Activated CD4-positive, alpha-beta T cell treated with anti-CD3 and anti-CD28 coated beads, Interleukin-2, amount 50 U/mL, for 48 hours (primary cell): ENCODE data around the gene FRYL.
"Not testable (repeated sequence)": the region's sequence is repeated elsewhere in the genome, so short reads cannot be mapped to it uniquely, and the experiment has no call there.

ENCODE experiments used
- DNase-seq, 2 experiments: peaks; one replicate each; pipeline ENCODE4 v3.0.0-alpha.2; 2020

FRYL gene

DNA sequence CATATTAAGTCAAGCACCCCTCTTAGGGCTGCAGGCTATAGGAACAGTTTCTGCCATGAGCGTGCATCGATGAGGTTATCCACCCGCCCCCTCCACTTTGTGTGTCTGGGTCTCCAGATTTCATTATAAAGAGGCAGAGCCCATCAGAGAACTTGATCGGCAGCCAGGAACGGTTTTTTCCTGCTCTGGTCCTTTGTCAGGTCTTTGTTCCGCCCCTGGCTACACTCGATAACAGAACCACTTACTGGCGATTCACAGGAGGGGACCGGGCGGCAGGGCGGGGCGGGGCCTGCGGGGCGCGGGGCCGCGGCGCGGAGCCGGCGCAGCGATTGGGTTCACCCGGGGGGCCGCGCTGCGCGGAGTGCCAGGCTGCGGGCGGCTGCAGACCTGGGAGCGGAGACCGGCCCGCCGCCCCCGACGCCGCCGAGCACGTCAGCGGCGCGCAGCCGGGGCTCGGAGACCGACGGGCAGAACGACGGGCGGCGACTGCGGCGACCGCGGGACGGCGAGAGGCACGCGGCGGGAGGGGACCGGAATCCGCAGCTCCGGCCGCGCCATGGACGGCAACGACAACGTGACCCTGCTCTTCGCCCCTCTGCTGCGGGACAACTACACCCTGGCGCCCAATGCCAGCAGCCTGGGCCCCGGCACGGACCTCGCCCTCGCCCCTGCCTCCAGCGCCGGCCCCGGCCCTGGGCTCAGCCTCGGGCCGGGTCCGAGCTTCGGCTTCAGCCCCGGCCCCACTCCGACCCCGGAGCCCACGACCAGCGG is 296.9 kb downstream of the FRYL start, which contains the start of gene SLC10A4:
Gene SLC10A4 (plus strand): TSS at position 338 of the 771 bp plus-strand sequence. CDS start 219 bp downstream, at position 557.
- DNase-seq = peak in 1 of 2 experiments; percentile 10

DNA sequence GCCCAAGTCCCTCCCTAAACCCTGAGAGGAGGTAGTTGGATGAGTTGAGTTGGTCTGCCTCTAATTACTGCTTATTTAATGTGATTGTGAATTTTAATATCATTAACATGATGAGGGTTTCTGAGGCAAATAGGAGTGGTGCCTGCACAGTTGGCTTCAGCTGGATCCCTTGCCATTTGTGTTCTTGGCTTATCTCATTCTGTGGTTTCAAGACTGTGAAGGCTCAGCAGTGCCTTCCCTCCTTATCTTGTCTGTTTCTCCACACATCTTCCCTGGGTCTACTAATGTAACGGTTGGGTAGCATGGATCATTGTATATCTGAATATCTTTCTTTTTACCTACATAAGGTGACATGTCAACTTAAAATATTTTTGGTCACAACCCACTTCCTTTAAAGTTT is 298.5 kb downstream of the FRYL start:
- DNase-seq = no peak

DNA sequence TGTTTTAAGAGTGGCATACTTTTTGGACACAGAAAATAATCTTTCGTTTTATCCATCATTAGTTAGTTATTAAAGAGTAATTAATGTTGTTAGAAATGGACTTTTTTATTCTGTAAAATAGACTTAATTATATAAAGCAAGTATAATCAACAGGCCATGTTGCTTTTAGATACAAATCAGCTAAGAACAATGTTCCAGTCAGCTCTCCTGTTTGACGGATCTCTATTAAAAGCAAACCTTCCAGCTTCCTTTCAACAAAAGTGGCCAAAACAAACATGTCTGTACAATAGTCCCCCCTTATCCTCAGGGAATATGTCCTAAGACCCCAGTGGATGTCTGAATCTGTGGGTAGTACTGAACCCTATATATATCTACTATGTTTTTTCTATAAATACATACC is 301.8 kb downstream of the FRYL start:
- no peak for DNase-seq

DNA sequence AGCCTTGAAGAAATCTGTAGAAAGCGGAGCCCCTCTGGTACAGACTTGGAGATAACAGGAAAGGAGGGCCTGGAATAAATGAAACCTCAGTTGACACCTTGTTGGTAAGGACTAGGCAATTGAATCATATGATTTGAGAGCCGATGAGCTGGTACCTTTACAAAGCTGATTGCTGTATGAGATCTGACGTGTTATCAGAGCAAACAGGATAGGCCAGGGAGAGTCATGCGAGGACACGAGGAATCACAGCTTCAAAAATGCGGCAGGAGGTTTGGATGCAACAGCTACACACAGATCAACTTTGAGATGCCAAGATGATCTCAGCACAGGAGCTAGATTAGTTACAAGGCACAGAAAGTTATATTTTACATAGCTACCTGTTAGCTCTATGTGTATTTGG is 304.3 kb downstream of the FRYL start:
- no peak for DNase-seq

DNA sequence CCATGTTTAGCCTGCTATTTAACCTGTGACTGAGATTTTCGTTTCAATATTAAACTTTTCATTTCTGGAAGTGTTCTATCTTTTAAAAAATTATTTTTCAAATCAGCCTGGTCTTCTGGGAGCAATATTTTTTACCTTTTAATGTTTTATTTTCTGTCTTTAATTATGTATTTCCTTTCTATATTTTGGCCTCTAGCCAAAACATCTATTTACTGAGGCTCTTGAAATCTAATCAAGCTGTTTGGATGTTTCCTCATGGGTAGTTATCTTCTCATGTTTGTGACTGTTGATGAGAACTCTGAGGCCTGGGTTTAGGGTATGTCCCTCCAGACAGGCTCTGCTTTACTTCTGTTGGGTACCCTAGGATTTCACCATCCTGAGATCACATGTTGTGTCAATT is 307.3 kb downstream of the FRYL start:
- DNase-seq = no peak

DNA sequence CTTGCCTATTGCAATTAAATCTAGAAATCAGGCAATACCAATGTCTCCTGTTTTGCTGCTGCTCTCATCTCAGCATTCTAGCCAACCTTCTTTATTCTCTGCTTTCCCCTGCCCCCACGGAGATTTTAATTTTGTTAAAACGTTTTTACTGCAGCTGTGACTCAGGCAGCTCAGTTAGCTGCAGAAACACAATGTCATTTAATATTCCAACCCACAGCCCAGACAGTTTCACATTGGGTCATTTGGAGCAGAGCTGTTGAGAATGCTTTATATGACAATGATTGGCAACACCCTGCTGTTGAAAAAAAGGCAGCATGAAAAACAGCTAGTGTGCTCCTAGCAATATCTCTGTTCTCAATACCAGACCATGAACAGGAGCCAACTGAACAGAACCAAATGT is 309.5 kb downstream of the FRYL start:
- DNase-seq = no peak

DNA sequence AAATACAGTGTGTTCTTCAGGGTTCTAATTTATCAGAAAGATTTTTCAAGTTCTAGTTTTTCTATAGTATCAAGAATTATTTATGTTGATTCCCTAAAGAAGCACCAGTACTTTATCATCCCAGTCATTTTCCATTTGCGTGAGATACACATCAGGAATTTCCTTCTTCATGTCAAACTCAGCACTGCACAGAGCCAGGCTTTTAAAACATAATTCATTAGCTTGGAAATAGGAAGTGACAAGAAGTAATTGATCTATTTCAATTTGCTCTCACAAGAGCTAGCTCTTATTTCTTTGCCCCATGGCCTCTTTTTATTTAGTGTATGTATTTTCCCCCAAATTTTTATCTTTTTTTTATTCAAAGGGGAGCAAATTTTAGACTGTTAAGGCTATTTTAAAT is 309.9 kb downstream of the FRYL start:
- no peak for DNase-seq

DNA sequence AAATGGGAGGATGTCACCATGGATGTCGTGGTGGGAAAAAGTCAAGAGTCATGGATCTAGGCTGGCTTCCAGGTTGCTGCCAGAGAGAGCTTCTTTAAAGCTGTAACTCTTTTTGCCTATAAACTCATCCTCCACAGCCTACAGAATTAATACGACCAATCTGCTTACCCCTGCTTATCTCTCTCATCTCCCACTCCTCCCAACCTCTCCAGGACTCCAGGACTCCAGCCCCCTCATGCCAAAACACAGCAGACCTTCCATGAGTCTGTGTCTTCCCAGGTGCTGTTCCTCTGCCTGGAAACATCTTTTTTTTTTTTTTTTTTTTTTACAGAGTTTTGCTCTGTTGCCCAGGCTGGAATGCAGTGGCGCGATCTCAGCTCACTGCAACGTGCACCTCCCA is 312.2 kb downstream of the FRYL start:
- no peak for DNase-seq

- no peak for DNase-seq
These were observed 312.6 kb downstream of the FRYL start for GRCh38 chr4:48467442-48467841.

DNA sequence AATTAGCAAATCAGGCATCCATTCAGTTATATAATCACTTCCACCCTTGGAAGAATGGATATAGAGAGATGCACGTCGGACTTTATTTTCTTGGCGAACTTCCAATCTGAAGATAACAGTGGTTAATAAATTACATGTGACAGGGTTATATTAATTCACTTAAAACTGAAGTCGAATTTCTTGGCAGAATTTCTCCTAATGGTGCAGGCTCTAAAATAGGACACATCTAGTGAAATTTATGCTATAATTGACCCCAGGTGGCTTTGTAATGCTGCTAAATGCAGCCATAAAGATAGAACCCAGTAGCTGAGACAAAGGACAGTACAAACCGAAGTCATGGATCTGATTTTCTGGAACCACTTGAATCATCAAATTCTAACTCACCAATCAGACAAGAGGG is 317.7 kb downstream of the FRYL start:
- DNase-seq = no peak

- DNase-seq = no peak
These were observed 319.1 kb downstream of the FRYL start for GRCh38 chr4:48461000-48461399.

GRCh38 chr4:48454591-48454990 is 325.5 kb downstream of the FRYL start:
- DNase-seq = no peak

GRCh38 chr4:48451656-48452055 is 328.4 kb downstream of the FRYL start:
- not testable (repeated sequence) for DNase-seq

DNA sequence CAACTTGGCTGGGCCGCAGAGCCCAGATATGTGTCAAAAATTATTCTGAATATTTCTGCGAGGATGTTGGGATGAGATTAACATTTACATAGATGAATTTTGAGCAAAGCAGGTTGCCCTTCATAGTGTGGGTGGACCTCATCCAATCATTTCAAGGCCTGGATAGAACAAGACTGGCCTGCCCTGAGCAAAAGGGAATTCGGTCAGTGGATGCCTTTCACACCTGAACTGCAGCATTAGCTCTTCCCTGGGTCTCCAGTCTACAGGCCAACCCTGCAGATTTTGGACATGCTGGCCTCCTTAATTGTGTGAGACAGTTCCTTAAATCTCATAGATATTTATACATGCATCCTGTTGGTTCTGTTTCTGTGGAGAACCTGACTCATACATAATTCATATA is 329.3 kb downstream of the FRYL start:
- no peak for DNase-seq

GRCh38 chr4:48449151-48449550 is 330.9 kb downstream of the FRYL start:
- DNase-seq = no peak
